Measurements from ENCODE around the gene PSKH1.
"Not testable (repeated sequence)": the region's sequence is repeated elsewhere in the genome, so short reads cannot be mapped to it uniquely, and the experiment has no call there.

The PSKH1 gene

GRCh38 chr16:67927131-67927941 lies 34.3 kb downstream of the PSKH1 start:
- no peak for DNase-seq

GRCh38 chr16:67928147-67928546 lies 35.1 kb downstream of the PSKH1 start:
- no peak for DNase-seq

- DNase-seq = peak; percentile 54
These were observed 35.7 kb downstream of the PSKH1 start for GRCh38 chr16:67928561-67929364.

GRCh38 chr16:67930191-67930590 lies 37.1 kb downstream of the PSKH1 start:
- no peak for DNase-seq

GRCh38 chr16:67930678-67931211 lies 37.7 kb downstream of the PSKH1 start:
- no peak for DNase-seq

- DNase-seq = no peak
These were observed 38.8 kb downstream of the PSKH1 start, which contains the start of gene CTRL for GRCh38 chr16:67931712-67932461. TSS of gene CTRL (minus strand) at chr16:67931862. CDS start at chr16:67931852, 10 bp downstream.

- DNase-seq = no peak
These were observed 39.4 kb downstream of the PSKH1 start for GRCh38 chr16:67932462-67932840.

- DNase-seq = no peak
These were observed 40.8 kb downstream of the PSKH1 start for GRCh38 chr16:67933805-67934204.

- no peak for DNase-seq
These were observed 41.4 kb downstream of the PSKH1 start for GRCh38 chr16:67934306-67935100.

- no peak for DNase-seq
These were observed 42.0 kb downstream of the PSKH1 start for GRCh38 chr16:67935101-67935401.

GRCh38 chr16:67935402-67936123 lies 42.5 kb downstream of the PSKH1 start:
- DNase-seq = peak; percentile 85

GRCh38 chr16:67936124-67936879 lies 43.2 kb downstream of the PSKH1 start, which contains the start of gene PSMB10:
TSS of gene PSMB10 (minus strand) at chr16:67936850. CDS start at chr16:67936749, 101 bp downstream.
- no peak for DNase-seq

- DNase-seq = peak; percentile 56
These were observed 44.0 kb downstream of the PSKH1 start for GRCh38 chr16:67936880-67937605.

GRCh38 chr16:67937713-67938112 lies 44.7 kb downstream of the PSKH1 start:
- DNase-seq = not testable (repeated sequence)

GRCh38 chr16:67939507-67940445 lies 46.7 kb downstream of the PSKH1 start:
- peak; percentile 18 for DNase-seq

- DNase-seq = no peak
These were observed 47.5 kb downstream of the PSKH1 start for GRCh38 chr16:67940446-67941089.

GRCh38 chr16:67941469-67942199 lies 48.6 kb downstream of the PSKH1 start:
- DNase-seq = no peak

- no peak for DNase-seq
These were observed 49.1 kb downstream of the PSKH1 start for GRCh38 chr16:67942200-67942509.

All from effector CD8-positive, alpha-beta T cell (primary cell).